ENCODE data around the gene CFAP99.
A peak's percentile ranks its signal among the peaks of the same experiment; 100 is the strongest.

The CFAP99 gene

DNA sequence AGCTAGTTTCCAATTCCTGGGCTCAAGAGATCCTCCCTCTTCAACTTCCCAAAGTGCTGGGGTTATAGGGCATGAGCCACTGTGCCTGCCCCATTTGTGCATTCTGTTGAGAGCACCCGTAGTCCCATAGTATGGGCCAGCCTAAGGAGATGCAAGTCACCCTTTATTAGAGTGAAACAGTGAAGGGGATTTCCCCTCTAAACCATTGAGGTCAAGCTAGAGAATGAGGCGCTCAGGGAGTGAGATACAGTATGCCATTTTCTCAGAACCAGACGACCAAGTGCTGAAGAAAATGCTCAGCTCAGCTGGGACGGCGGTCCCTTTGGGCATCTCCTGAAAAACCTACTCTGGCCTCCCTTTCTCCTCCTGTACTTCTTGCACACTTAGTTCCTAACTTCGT, 68.9 kb downstream of the CFAP99 start:
- peak overlapping the region; percentile 11; the same call in 1 of the 2 replicates for H3K27ac ChIP-seq

GRCh38 chr4:2489081-2489805, 70.5 kb downstream of the CFAP99 start:
- H3K27ac ChIP-seq = peak overlapping the region; percentile 71
- ChIA-PET CTCF (interaction anchor here (0.7 to 1.1 kb wide), 2 partner anchors 19 to 297 kb away, joined by 3 read pairs; no protein-coding TSS in a partner anchor), POLR2A (ENCODE audit: low non-redundant PET) (no interaction called here)
- no peak for DNase-seq (ENCODE audit: low spot score)
- no peak for TF ChIP-seq CTCF (conservative IDR thresholded peaks at IDR 0.05; ENCODE audit: low read depth)

More for the DNA sequence above, 68.9 kb downstream of the CFAP99 start:
- no peak for DNase-seq (ENCODE audit: low spot score)
- ChIA-PET CTCF (interaction anchor here (0.6 kb wide), 1 partner anchor 13 kb away, joined by 3 read pairs; no protein-coding TSS in a partner anchor), POLR2A (ENCODE audit: low non-redundant PET) (no interaction called here)
- TF ChIP-seq CTCF (conservative IDR thresholded peaks at IDR 0.05; ENCODE audit: low read depth) = no peak

DNA sequence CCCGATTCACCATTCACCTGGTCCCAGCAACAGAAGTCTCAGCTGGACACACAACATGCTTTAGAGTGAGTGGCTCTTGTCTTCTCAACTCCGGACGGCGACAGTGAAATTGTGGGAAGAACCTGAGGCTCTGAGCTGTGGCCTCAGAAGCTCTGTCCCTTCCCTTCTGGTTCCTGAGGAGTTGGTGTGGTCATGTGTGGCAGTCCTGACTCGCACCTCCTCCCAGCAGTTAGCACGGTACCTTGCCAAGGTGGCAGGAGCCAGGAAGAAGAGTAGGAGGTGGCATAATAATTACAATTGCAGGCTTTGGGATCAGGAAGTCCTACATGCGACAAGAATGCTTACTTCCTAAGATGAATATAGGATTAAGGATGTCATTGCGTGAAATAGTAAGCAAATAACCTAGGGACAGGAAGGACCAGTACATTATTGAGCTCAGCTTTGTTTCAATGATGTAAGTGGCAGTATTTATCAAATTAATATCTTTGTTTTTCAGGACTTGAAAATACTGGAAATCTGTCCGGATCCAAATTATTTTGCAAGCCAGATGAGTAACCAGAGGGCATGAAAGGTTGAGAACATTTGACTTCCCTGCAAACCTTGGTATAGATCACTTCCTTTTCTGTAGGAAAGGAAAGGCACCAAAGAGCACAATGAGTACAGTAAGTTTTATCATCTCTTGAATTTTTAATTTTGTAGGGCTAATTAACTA, 71.2 kb downstream of the CFAP99 start:
- TF ChIP-seq CTCF (conservative IDR thresholded peaks at IDR 0.05; ENCODE audit: low read depth) = no peak
- CTCF ChIA-PET = interaction anchor here (0.7 to 1.1 kb wide), 2 partner anchors 20 to 296 kb away, joined by 3 read pairs; no protein-coding TSS in a partner anchor
- peak overlapping the region; percentile 71 for H3K27ac ChIP-seq
- POLR2A ChIA-PET (ENCODE audit: low non-redundant PET) = no interaction called here
- no peak for DNase-seq (ENCODE audit: low spot score)

DNA sequence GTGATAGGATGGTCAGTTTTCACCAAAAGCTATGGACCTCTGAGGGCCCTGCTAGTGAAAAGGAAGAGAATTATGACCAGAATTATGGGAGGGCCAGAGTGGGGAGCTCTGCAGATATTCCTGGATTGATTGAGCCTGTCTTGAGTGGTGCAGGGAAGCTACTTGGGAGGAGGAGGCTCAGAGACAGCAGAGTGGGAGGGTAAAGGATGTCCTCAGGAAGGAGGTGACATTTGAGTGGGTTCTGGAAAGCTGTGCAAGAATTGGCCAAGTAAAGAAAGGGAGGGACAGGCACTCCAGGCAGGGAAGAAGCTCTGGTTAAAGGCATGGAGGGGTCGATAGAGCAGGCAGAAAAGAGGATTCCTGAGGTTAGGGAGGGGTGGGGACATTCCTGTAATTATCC, 74.2 kb downstream of the CFAP99 start:
- TF ChIP-seq CTCF (conservative IDR thresholded peaks at IDR 0.05; ENCODE audit: low read depth) = no peak
- CTCF ChIA-PET = interaction anchor here (0.6 to 0.7 kb wide), 2 partner anchors 9 to 525 kb away, joined by 4 read pairs; no protein-coding TSS in a partner anchor
- POLR2A ChIA-PET (ENCODE audit: low non-redundant PET) = no interaction called here
- DNase-seq (ENCODE audit: low spot score) = no peak
- H3K27ac ChIP-seq = no peak overlapping the region

- TF ChIP-seq CTCF (conservative IDR thresholded peaks at IDR 0.05; ENCODE audit: low read depth) = no peak
- POLR2A ChIA-PET (ENCODE audit: low non-redundant PET) = no interaction called here
- DNase-seq (ENCODE audit: low spot score) = no peak
- no peak overlapping the region for H3K27ac ChIP-seq
- CTCF ChIA-PET = no interaction called here
Measured at GRCh38 chr4:2494992-2495391, 76.2 kb downstream of the CFAP99 start.

GRCh38 chr4:2497324-2497723, 78.6 kb downstream of the CFAP99 start:
- CTCF ChIA-PET = no interaction called here
- no peak for DNase-seq (ENCODE audit: low spot score)
- POLR2A ChIA-PET (ENCODE audit: low non-redundant PET) = no interaction called here
- H3K27ac ChIP-seq = no peak overlapping the region
- TF ChIP-seq CTCF (conservative IDR thresholded peaks at IDR 0.05; ENCODE audit: low read depth) = no peak

Data from RWPE1 (cell line).